Skeletal muscle tissue (tissue), 2 donors: ENCODE results near the gene FAM76A. TPM values are rescaled to one million over a fixed set of nuclear protein-coding genes. Genes with fewer than 3 reads are reported as not detected.

Experiments
- small RNA-seq: library from RNA; depleted of rRNA; stranded (forward); fragments of <200 nt; gene quantifications from one replicate; pipeline ENCODE3, GENCODE V24; 2014
- total RNA-seq: library from RNA; depleted of rRNA; stranded (reverse); fragments of >200 nt; gene quantifications from one replicate; pipeline ENCODE4 v1.2.3, GENCODE V29; 2014

Gene FAM76A
- total RNA-seq, 1 donor from 2014 or later = 21.9 TPM

Small RNA genes lying within 50 kb of the gene (small RNA-seq; reads per million reads assigned to genes)
- gene AL020997.2 = not detected
- not detected for gene RNU6-424P

Other genes starting within 250 kb of the FAM76A start
- 25.6 TPM for gene WASF2, start 235.8 kb upstream of the FAM76A start, total RNA-seq
- 19.8 TPM for gene AHDC1, start 121.8 kb upstream of the FAM76A start, total RNA-seq
- gene FGR, start 90.8 kb upstream of the FAM76A start, total RNA-seq = 2.6 TPM
- 90.8 TPM for gene IFI6, start 53.8 kb upstream of the FAM76A start, total RNA-seq
- 39.1 TPM for gene STX12, start 47.3 kb downstream of the FAM76A start, total RNA-seq
- gene PPP1R8, start 104.8 kb downstream of the FAM76A start, total RNA-seq = 42.3 TPM
- 4.7 TPM for gene THEMIS2, start 146.6 kb downstream of the FAM76A start, total RNA-seq
- 83.0 TPM for gene RPA2, start 188.6 kb downstream of the FAM76A start, total RNA-seq
- not detected for gene SMPDL3B, start 209.0 kb downstream of the FAM76A start, total RNA-seq
- gene XKR8, start 234.0 kb downstream of the FAM76A start, total RNA-seq = 2.6 TPM